Activated naive CD4-positive, alpha-beta T cell treated with anti-CD3 and anti-CD28 coated beads, Interleukin-2, amount 50 U/mL, for 24 hours (primary cell): ENCODE data around the gene SLC35A4.

ENCODE experiments used
- H3K27ac Mint-ChIP-seq: one replicate; pipeline ENCODE4 v1.8.0; 2021; ENCODE audit warnings: mild to moderate bottlenecking, mixed read lengths
- H3K27me3 Mint-ChIP-seq: one replicate; pipeline ENCODE4 v1.8.0; 2021; ENCODE audit warnings: mixed read lengths
- H3K36me3 Mint-ChIP-seq: one replicate; pipeline ENCODE4 v1.8.0; 2021; ENCODE audit warnings: mixed read lengths
- H3K4me1 Mint-ChIP-seq: one replicate; pipeline ENCODE4 v1.8.0; 2021; ENCODE audit warnings: mixed read lengths
- H3K4me3 Mint-ChIP-seq: one replicate; pipeline ENCODE4 v1.8.0; 2021; ENCODE audit warnings: mild to moderate bottlenecking, mixed read lengths
- H3K9me3 Mint-ChIP-seq: one replicate; pipeline ENCODE4 v1.8.0; 2021; ENCODE audit warnings: mixed read lengths

SLC35A4 gene

DNA sequence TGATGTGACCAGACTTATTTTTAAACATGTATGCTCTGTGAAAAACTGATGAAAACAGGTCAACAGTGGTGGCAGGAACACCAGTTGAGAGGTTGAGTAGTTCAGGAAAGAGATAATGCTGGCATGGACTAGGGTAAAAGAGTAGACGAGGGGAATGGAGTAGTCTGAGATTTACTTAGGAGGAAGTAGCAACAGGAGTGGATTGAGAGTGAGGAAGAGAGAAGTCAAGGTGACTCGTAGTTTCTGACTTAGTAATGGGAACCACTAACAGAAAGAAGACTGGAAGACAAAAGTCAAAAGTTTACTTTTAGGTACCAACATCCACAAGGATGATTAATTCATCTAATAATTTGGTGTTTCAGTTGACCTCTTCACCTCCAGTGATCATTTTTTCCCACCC lies 11.0 kb upstream of the SLC35A4 start:
- Mint-ChIP-seq H3K4me3 (peak overlapping the region; percentile 94), H3K27me3 (no peaks in the 10 kb centered on the region), H3K4me1 (peaks cover 66% of the 10 kb centered on the region), H3K27ac (peak overlapping the region; percentile 59), H3K9me3 (no peaks in the 10 kb centered on the region), H3K36me3 (peaks cover 17% of the 10 kb centered on the region)

DNA sequence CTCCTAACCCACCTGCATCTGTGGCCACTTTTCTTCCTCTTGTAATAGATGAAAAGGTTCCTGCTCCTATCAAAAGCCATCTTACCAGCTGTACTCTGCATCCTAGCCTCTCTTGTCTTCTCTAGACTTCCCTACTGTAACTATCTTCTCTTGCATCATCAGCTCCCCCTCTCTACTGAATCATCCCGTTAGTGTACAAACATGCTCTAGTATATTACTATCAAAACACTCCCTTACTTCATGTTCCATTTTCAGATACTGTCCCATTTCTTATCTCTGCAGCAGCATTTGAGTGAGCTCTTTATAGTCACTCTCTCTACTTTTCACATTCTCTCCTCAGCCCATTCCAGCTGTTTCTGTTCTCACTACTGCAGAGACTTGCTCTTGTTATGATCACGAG lies 10.2 kb upstream of the SLC35A4 start:
- H3K4me1 Mint-ChIP-seq, result peaks cover 60% of the 10 kb centered on the region
- H3K27me3 Mint-ChIP-seq, result no peaks in the 10 kb centered on the region
- H3K4me3 Mint-ChIP-seq, result peak overlapping the region; percentile 94
- peak overlapping the region; percentile 88 for H3K27ac Mint-ChIP-seq
- peaks cover 17% of the 10 kb centered on the region for H3K36me3 Mint-ChIP-seq
- H3K9me3 Mint-ChIP-seq, result no peaks in the 10 kb centered on the region

GRCh38 chr5:140555747-140556312 lies 8.8 kb upstream of the SLC35A4 start:
- peaks cover 14% of the 10 kb centered on the region for H3K36me3 Mint-ChIP-seq
- H3K9me3 Mint-ChIP-seq, result no peaks in the 10 kb centered on the region
- peaks cover 55% of the 10 kb centered on the region for H3K4me1 Mint-ChIP-seq
- H3K27ac Mint-ChIP-seq, result peak overlapping the region; percentile 93
- no peaks in the 10 kb centered on the region for H3K27me3 Mint-ChIP-seq
- peak overlapping the region; percentile 94 for H3K4me3 Mint-ChIP-seq

GRCh38 chr5:140556438-140556837 lies 8.2 kb upstream of the SLC35A4 start:
- Mint-ChIP-seq H3K27ac (peak overlapping the region; percentile 93), H3K36me3 (peaks cover 11% of the 10 kb centered on the region), H3K4me1 (peaks cover 57% of the 10 kb centered on the region), H3K9me3 (no peaks in the 10 kb centered on the region), H3K4me3 (peak overlapping the region; percentile 94), H3K27me3 (no peaks in the 10 kb centered on the region)

DNA sequence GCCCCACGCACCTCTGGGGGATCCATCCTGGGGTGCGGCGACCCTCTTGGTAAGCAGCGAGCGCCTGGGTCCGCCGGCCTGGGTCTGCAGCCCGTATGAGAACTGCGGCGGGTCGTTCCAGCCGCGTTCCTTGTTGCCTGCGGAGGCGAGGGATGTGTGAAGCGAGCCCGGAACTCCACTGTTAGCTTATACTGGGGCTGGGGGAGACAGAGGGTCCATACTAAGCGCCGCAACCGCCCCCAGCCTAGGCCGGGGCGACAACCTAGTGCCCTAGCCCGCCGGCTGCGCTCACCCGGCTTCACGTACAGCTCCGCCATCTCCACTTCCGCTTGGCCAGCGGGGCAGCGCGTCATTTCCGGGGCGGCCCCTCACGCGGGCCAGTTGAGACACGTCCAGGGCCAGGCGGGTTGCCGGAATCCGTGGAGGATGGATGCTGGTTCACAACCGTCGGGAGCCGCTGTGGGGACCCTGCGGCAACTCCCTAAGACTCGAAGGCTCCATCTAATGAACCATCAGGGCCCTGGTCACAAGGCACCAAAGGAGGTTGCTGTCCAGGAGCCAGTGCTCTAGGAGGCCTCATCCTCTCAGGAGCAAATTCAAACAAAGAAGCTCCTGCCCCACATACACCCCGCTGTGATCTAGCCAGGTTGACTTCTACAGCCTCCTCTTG lies 7.4 kb upstream of the SLC35A4 start, which contains the start of gene SRA1:
SRA1 (minus strand) TSS at position 338 of the 670 bp plus-strand sequence; CDS start at position 317, 21 bp downstream.
- Mint-ChIP-seq H3K9me3 (no peaks in the 10 kb centered on the region), H3K27me3 (no peaks in the 10 kb centered on the region), H3K4me3 (peak within 1 kb of the TSS; percentile 94), H3K4me1 (peaks cover 58% of the 10 kb centered on the region), H3K27ac (peak within 1 kb of the TSS; percentile 94), H3K36me3 (peaks cover 10% of the 10 kb centered on the region)

- H3K4me1 Mint-ChIP-seq, result peaks cover 59% of the 10 kb centered on the region
- peak overlapping the region; percentile 94 for H3K27ac Mint-ChIP-seq
- peak overlapping the region; percentile 94 for H3K4me3 Mint-ChIP-seq
- peaks cover 9% of the 10 kb centered on the region for H3K36me3 Mint-ChIP-seq
- H3K27me3 Mint-ChIP-seq, result no peaks in the 10 kb centered on the region
- no peaks in the 10 kb centered on the region for H3K9me3 Mint-ChIP-seq
Measured at GRCh38 chr5:140557965-140558364, 6.7 kb upstream of the SLC35A4 start.

DNA sequence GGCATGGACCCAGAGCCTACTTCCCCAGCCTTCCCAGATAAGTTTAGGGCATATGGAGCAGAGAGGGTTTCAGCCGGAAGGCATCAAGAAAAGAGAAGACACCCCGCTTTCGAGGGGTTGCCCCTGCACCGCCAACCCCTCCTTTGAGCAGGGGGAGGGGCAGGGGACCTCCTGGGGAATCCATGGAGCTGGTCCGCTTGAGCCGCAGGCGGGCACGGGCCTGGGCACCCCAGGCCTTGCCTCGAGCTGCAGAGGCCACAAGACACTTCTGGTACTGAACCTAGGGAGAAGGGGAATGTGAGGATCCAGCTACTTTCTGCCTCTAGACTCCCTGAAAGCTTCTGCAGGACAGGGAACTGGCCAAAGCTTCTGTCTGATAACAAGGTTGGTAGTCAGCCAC lies 6.1 kb upstream of the SLC35A4 start:
- Mint-ChIP-seq H3K4me1 (peaks cover 57% of the 10 kb centered on the region), H3K4me3 (no peak overlapping the region), H3K36me3 (peaks cover 7% of the 10 kb centered on the region)

DNA sequence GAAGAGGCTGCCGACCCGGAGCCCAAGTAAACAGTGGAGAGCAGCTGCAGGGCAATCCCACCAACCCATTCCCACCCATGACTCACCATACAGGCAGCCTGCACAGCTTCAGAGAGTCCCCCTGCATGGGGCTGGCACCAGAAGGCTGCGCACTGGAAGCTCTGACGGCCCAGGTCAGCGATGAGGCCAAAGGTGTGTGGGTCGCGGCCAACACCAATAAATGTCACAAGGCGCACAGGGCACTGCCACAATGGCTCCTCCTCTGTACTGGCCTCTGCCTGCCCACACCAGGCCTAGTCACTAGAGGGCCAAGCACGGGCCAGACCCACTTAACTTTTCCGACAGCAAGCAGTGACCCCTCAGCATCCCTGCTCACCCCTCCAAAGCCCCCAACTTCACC lies 4.4 kb upstream of the SLC35A4 start:
- Mint-ChIP-seq H3K36me3 (peaks cover 7% of the 10 kb centered on the region), H3K4me1 (peaks cover 44% of the 10 kb centered on the region), H3K9me3 (no peaks in the 10 kb centered on the region), H3K4me3 (no peak overlapping the region), H3K27me3 (no peaks in the 10 kb centered on the region), H3K27ac (no peak overlapping the region)

More for the DNA sequence above, 6.1 kb upstream of the SLC35A4 start:
- H3K9me3 Mint-ChIP-seq, result no peaks in the 10 kb centered on the region
- H3K27me3 Mint-ChIP-seq, result no peaks in the 10 kb centered on the region
- H3K27ac Mint-ChIP-seq, result peak overlapping the region; percentile 94

DNA sequence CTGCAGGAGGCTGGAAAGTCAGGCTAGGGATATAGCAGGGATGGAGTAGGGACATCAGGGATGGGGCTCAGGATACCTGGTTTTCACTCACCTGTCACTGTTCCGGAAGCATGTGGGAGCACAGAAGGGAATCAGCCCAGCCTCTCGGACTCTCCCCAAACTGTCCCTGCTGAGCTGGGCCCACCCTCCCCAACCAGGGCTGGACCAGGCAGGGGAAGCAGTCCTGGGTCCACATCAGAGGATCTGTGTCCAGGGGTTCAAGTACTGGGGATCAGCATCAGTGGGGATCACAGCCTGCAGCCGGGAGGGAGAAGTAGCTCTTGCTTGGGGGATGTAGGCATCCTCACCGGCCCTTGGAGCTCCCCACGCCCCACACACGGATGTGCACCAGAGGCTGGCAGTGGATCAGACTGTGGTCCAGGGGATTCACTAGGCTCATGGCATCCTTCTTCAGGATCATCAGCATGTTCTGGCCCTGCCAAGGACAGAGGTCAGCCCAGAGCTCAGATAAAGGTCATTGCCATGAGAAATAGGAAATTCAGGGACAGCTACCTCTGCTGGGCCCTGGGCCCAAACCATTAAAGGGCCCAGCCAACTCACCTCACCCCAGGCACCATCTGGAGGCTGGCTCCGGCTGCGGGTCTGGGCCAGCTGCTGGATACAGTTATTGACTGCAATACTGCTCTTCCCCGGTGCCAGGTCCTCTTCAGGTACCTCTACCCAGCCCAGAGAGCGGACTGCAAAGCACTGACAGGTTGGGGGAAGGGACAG lies 2.7 kb upstream of the SLC35A4 start:
- Mint-ChIP-seq H3K4me3 (no peak overlapping the region), H3K27ac (no peak overlapping the region)

GRCh38 chr5:140563596-140563995 lies 1.0 kb upstream of the SLC35A4 start:
- Mint-ChIP-seq H3K4me1 (peaks cover 54% of the 10 kb centered on the region), H3K4me3 (peak overlapping the region; percentile 92), H3K27me3 (no peaks in the 10 kb centered on the region), H3K27ac (peak overlapping the region; percentile 80), H3K36me3 (peaks cover 16% of the 10 kb centered on the region), H3K9me3 (no peaks in the 10 kb centered on the region)

More for the DNA sequence above, 2.7 kb upstream of the SLC35A4 start:
- peaks cover 4% of the 10 kb centered on the region for H3K36me3 Mint-ChIP-seq
- H3K27me3 Mint-ChIP-seq, result no peaks in the 10 kb centered on the region
- peaks cover 43% of the 10 kb centered on the region for H3K4me1 Mint-ChIP-seq
- H3K9me3 Mint-ChIP-seq, result no peaks in the 10 kb centered on the region

DNA sequence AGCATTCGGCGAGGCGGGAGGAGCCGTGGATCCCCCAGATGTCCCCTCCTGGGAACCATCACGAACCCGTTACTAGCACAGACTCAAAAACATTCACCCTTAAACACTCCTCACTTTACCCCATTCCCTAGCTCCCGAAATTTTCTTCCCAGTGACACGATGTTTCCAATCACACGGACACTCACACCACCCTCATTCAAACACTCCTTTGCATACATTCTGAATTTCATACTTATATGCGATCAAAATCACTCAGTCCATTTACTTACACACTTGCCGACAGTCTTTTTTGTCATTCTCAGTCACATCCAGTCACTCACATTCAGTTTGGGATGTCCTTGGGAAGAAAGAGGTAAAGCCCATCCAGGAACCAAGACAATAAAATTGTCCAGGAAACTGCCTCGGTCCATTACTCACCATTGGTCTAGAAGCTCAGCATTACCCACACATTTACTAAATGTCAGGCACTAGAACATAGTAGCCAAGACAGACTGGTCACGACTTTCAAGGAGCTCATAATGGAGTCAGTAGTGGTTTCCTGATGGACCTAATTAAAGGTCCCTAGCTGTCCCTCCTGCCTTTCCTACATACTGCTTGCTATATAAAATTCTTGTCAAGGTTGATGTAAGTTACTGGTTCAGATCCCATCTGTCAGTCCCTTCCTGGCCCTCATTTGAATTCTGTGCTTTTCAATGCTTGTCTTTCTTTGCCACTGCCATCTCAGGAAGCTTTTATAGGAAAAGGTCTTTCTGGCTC lies 574 bp downstream of the SLC35A4 start:
- Mint-ChIP-seq H3K27me3 (no peaks in the 10 kb centered on the region), H3K27ac (peak overlapping the region; percentile 98), H3K4me1 (peaks cover 63% of the 10 kb centered on the region), H3K36me3 (peaks cover 18% of the 10 kb centered on the region), H3K9me3 (no peaks in the 10 kb centered on the region), H3K4me3 (peak overlapping the region; percentile 92)

DNA sequence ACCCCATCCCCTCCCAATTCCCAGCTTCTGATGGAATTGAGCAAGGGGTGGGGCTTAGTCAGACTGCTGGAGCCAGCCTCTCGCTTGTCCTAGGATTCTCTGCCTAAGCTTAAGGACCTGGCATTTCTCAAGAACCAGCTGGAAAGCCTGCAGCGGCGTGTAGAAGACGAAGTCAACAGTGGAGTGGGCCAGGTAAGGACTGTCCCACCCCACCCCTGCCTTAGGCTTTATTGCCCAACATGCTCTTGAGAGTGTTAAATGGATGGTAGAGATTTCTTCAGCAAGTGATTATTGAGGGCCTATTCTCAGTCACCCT lies 1.1 kb downstream of the SLC35A4 start:
- no peaks in the 10 kb centered on the region for H3K27me3 Mint-ChIP-seq
- peaks cover 18% of the 10 kb centered on the region for H3K36me3 Mint-ChIP-seq
- H3K4me3 Mint-ChIP-seq, result peak overlapping the region; percentile 92
- H3K4me1 Mint-ChIP-seq, result peaks cover 67% of the 10 kb centered on the region
- no peaks in the 10 kb centered on the region for H3K9me3 Mint-ChIP-seq
- H3K27ac Mint-ChIP-seq, result peak overlapping the region; percentile 98

DNA sequence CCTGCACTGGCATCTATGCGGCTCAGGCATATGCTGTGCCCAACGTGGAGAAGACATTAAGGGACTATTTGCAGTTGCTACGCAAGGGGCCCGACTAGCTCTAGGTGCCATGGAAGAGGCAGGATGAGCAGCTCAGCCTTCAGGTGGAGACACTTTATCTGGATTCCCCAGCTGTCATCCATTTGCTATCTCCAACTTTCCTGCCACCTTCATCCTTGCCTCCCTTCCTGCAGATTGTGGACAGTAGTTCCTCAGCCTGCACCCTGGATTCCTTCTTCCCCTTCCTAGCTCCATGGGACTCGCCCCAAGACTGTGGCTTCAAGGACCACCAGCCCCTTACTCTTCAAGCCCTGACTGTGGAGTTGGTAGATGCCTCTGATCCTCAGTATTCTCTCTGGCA lies 2.0 kb downstream of the SLC35A4 start:
- Mint-ChIP-seq H3K36me3 (peaks cover 22% of the 10 kb centered on the region), H3K9me3 (no peaks in the 10 kb centered on the region), H3K27ac (peak overlapping the region; percentile 35), H3K27me3 (no peaks in the 10 kb centered on the region), H3K4me3 (peak overlapping the region; percentile 57), H3K4me1 (peaks cover 64% of the 10 kb centered on the region)

GRCh38 chr5:140567136-140567818 lies 2.6 kb downstream of the SLC35A4 start:
- peak overlapping the region; percentile 41 for H3K27ac Mint-ChIP-seq
- peaks cover 64% of the 10 kb centered on the region for H3K4me1 Mint-ChIP-seq
- H3K27me3 Mint-ChIP-seq, result no peaks in the 10 kb centered on the region
- H3K36me3 Mint-ChIP-seq, result peaks cover 23% of the 10 kb centered on the region
- peak overlapping the region; percentile 47 for H3K4me3 Mint-ChIP-seq
- H3K9me3 Mint-ChIP-seq, result no peaks in the 10 kb centered on the region

DNA sequence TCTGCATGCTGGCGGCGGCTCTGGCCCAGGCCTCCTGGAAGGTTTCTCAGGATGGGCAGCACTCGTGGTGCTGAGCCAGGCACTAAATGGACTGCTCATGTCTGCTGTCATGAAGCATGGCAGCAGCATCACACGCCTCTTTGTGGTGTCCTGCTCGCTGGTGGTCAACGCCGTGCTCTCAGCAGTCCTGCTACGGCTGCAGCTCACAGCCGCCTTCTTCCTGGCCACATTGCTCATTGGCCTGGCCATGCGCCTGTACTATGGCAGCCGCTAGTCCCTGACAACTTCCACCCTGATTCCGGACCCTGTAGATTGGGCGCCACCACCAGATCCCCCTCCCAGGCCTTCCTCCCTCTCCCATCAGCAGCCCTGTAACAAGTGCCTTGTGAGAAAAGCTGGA lies 3.2 kb downstream of the SLC35A4 start:
- Mint-ChIP-seq H3K27ac (peak overlapping the region; percentile 35), H3K4me3 (peak overlapping the region; percentile 42), H3K27me3 (no peaks in the 10 kb centered on the region), H3K9me3 (no peaks in the 10 kb centered on the region), H3K36me3 (peaks cover 23% of the 10 kb centered on the region), H3K4me1 (peaks cover 59% of the 10 kb centered on the region)
